GM18517 (cell line): Measurements from ENCODE around the gene SYT7.

Experiments
- ATAC-seq: cut with Tn5 transposase; IDR thresholded peaks from one replicate; pipeline ENCODE4 v1.9.1; 2021; ENCODE audit warnings: mild to moderate bottlenecking, moderate library complexity; ENCODE audit not compliant: unreplicated experiment

The SYT7 gene

DNA sequence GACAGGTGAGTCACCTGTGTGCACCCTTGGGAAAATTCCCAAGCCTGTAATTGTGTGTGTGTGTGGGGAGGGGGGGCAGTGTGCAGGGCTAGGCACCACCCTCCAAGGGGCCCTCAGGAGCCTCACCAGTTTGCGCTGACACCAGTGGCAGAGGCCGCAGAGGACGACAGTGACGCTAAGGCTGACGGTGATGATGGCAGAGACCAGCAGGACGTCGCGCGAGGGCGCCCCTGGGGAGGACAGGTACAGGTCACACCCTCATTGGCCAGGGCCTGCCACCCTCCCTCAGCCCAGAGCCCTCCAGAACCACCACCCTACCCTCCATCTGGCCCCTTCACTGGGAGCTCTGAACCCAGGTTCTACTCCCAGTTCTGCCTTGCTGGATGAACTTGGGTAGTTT, 24.9 kb downstream of the SYT7 start:
- no peak for ATAC-seq

DNA sequence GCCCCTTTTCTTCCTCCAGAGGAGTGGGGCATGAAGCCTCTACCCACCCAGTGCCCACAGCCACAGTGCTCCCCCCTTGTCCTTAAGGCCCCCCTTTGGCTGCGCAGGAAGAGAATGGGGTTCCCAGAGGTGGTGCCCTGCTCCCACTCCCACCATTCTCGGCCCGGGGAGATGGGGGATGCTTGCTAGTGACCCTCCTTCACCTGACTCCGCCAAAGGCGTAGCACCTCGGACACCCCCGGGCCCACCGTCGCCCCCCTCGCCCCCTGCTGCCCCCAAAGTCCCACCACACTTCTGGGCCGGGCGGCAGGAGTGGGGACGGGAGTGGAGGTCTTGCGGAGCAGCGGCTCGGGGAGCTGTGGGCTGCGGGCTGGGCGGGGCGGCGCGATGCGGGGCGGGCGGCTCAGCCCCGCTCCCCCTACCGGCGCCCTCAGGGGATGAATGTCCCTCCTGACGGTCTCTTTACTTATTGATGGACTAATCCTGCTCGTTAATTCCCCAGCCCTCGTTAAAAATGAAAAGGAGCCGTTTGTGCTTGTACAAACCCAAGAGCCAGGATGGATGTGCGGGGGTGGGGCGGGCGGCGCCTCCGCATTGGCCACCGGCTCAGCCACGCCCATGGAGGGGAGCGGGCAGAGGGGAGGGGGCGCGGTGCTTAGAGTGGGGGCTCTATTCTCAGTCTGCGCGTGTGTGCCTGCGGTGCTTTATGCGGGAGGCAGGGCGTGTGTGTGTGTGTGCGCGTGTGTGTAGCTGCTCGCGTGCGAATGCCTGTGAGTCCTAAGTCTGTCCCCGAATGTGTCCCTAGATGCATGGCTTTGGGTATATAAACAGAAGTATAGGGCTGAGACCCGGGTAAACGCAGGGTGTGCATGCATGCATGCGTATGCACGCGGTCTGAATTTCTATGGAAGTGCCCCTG, 25.6 kb downstream of the SYT7 start:
- ATAC-seq: no peak

GRCh38 chr11:61554172-61554988, 26.5 kb downstream of the SYT7 start:
- ATAC-seq: no peak

DNA sequence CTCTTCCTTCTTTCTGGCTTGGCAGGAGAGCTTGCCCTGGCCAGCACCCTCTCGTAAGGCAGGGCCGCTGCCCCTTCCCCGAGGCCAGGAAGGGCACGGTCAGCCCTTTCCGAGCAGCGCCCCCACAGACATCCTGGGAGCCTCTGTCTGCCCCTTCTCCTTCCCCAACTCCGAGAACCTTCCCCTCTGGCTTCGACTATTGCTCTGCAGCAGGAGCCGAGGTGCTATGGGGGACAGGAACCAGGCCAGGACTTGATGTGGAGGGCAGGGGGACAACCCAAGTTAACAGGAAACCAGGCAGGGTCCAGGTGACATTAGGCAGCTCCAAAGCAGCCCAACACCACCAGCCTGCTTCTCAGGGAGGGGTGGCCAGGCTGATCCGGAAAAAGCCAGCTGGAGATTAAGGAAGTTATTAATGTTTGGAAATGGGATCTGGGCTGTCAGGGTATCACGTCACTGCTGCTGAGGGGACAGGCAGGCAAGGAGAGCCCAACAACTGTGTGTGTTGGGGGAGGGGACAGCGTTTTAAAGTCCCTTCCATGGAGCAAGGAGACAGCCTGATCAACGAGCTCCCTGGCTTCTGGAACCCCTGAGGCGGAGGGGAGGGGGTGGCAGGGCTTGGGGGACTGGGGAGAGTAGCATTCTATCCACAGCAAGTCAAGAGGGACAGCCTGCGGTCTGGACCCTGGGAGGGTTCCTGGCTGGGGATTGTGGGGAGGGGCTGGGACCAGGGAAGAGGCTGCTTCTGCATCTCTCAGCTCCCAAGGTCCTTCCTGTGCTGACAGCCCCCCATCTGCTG, 27.3 kb downstream of the SYT7 start:
- ATAC-seq: no peak

DNA sequence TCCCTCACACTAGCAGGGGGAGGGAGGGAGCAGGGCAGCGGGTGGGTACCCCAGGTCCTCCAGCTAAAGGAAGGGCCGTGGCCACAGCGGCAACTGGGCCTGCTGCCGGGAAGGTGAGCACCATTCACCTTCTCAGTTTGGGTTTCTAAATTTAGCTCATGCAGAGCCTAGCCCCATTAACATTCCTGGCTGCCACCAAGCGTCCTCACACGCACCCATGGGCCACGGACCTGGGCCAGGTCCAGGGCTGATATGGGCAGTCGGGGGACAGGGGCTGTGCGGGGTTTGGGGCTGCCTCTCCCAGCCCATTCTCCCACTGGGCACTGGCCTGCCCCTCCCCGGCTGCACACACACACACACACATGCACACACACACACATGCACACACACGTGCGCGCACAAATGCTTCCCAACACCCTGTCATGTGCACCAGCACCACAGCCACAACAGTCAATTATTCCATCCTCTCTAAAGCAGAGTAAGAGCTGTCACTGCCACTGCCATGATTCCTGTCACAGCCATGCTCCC, 28.7 kb downstream of the SYT7 start:
- ATAC-seq: no peak

GRCh38 chr11:61551634-61552033, 29.2 kb downstream of the SYT7 start:
- ATAC-seq: no peak

- ATAC-seq: no peak
Observed at GRCh38 chr11:61550665-61551227, 30.1 kb downstream of the SYT7 start.

- no peak for ATAC-seq
Observed at GRCh38 chr11:61549662-61550568, 31.0 kb downstream of the SYT7 start.

DNA sequence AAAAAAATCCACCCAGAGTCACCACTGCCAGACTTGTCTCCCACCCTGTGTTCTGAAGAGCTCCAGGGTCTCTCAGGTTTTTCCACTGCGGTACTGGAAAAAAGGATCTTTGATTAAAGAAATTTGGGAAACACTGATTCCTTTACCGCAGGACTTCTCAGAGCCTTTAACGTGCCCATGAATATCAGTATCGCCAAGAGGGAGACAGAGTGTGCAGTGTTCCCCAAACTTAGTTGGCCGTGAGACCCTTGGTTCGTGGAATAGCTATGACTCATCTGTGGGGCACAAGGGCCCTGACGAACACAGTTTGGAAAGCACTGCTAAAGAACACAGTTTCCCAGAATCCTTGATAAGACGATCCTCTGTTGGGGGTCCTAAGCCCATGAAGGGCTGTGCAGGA, 31.7 kb downstream of the SYT7 start:
- no peak for ATAC-seq

DNA sequence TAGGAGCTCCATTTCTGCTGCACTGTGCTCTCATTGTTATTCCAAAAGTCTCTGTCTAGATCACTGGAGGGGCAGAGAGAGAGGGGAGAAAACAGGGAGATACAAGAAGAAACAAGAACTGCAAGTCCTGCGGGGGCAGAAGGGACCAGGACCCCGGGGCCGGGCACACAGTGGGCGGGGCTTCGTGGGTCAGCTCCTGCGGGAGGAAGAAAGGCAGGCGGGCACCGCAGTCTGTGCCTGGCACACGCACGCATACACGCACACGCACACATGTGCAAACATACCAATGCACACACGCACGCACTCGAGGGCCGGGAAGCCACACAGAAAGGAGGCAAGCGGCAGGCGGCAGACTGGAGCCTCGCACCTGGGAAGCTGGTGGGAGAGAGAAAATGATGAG, 33.6 kb downstream of the SYT7 start:
- no peak for ATAC-seq

GRCh38 chr11:61546663-61547062, 34.2 kb downstream of the SYT7 start:
- ATAC-seq: no peak

DNA sequence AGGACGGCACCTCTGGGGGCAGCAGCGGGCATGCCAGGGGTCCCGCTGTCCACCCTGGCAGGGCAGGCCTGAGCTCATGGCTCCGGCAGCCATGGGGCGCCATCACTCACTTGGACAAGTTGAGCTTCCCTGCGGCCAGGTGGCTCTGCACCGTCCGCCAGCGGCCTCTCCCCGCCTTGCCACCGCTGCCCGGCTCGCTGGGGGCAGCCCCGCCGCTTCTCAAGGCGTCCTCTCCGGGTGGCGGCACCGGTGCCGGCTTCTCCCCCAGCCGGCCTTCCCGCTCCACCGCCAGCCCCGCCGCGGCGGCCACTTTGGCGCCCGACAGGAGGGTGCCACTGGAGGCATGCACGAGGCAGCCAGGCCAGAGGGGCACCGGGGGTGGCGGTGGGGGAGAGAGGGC, 35.0 kb downstream of the SYT7 start:
- no peak for ATAC-seq

GRCh38 chr11:61545341-61545740, 35.5 kb downstream of the SYT7 start:
- ATAC-seq: no peak

DNA sequence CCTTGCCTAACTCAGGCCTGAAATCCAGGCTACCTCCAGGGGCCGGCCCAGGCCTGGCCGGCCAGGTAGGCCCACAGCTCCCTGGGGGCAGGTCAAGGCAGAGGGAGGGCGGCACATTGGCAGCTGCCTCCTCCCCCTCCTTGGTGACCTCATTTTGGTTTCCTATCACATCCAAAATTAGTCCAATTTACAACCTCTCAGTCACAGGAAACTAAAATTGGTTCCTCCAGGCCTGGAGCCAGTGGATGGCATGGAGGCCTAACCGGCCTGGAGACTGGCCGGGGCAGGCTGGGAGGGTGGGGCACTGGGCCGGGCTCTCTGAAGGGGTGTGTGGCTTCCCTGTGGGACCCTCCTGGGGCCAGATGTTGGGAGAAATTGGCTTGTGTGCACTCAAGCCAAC, 36.4 kb downstream of the SYT7 start:
- no peak for ATAC-seq

GRCh38 chr11:61543606-61544306, 37.1 kb downstream of the SYT7 start:
- ATAC-seq: no peak

GRCh38 chr11:61542705-61543104, 38.2 kb downstream of the SYT7 start:
- no peak for ATAC-seq

- ATAC-seq: no peak
Observed at GRCh38 chr11:61542024-61542461, 38.8 kb downstream of the SYT7 start.

- ATAC-seq: no peak
Observed at GRCh38 chr11:61541598-61541997, 39.3 kb downstream of the SYT7 start.

- ATAC-seq: no peak
Observed at GRCh38 chr11:61540528-61540927, 40.3 kb downstream of the SYT7 start.
